HG02798 (cell line): ENCODE measurements around the gene RCAN2.
"Not testable (repeated sequence)": the region's sequence is repeated elsewhere in the genome, so short reads cannot be mapped to it uniquely, and the experiment has no call there.

Source experiments
- ATAC-seq: cut with Tn5 transposase; IDR thresholded peaks from one replicate; pipeline ENCODE4 v1.9.1; 2021; ENCODE audit warnings: mild to moderate bottlenecking; ENCODE audit not compliant: unreplicated experiment, poor library complexity

RCAN2 gene

GRCh38 chr6:46444772-46445454, 46.3 kb downstream of the RCAN2 start:
- no peak for ATAC-seq

DNA sequence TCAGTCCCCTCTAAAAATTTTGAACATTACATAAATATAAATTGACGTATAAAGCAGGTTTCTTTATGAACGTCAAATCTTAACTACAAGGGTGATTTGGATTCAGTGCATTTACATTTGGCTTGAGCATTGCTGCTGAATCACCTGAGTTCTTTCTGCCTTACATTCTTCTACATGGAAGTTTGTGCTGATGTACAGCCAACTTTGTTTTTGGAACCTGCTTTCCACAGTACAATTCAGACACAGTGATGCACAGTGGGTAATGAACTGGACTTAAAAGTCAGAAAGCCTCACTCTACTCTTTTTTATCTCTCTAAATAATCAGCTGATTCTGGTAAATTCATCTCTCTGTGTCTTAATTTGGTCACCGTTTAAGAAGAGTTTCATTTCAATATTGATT, 47.6 kb downstream of the RCAN2 start:
- ATAC-seq: no peak

DNA sequence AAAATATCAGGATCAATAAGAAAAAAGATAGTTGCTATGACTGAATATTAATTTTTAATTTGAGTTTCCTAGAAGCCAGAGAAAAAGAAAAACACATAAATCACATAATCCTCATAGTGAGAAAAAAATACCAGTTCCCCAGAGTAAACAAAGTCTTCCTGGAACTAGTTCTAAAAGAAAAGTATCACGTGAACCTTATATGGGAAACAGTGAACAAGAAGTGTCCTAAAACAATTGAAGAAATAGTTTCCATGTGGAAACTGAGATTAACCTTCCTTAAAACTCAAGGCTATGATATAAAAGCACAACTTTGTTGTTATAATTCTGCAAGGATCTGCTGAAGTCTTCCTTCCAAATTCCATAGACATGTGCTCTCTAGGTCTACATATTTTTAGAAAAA, 50.6 kb downstream of the RCAN2 start:
- no peak for ATAC-seq

DNA sequence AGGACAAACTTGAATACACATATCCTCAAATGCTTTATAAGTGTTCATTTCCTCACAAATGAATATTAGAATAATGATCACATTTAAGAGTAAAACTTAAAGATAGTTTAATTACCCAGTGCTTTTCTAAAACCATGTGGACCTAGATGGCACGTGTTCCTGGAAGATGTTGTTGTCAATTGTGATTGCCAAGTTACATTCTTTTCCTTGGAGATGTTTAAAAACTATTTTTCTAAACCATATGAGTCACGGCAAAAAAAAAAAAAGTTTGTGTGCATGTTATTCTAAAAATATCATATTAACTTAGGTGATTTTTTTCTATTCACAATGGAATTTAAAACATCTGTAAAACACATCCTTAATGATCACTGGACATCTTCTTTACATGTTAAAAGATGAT, 51.1 kb downstream of the RCAN2 start:
- no peak for ATAC-seq

- no peak for ATAC-seq
Measured at GRCh38 chr6:46438245-46438644, 53.0 kb downstream of the RCAN2 start.

- no peak for ATAC-seq
Measured at GRCh38 chr6:46437671-46438221, 53.5 kb downstream of the RCAN2 start.

DNA sequence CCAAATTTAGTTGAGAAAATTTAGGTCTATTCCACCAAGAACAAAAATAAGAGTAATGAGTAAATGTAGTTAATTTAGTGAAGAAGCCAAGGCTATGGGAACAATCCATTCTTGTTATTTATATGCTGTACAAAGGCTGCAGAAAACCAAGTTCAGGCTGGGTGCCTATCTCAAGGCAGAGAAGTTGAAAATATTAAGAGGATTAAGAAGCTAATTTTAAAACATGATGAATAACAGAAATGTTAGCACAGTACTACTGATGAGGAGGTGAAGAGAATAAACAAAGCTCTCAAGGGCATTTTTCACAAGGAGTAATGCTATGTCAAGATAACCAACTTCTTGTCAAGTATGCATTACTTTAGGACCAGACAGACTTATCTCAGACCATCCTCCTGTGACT, 68.6 kb downstream of the RCAN2 start:
- ATAC-seq: no peak

- ATAC-seq: no peak
Measured at GRCh38 chr6:46421939-46422338, 69.3 kb downstream of the RCAN2 start.

GRCh38 chr6:46420921-46421638, 70.2 kb downstream of the RCAN2 start:
- no peak for ATAC-seq

DNA sequence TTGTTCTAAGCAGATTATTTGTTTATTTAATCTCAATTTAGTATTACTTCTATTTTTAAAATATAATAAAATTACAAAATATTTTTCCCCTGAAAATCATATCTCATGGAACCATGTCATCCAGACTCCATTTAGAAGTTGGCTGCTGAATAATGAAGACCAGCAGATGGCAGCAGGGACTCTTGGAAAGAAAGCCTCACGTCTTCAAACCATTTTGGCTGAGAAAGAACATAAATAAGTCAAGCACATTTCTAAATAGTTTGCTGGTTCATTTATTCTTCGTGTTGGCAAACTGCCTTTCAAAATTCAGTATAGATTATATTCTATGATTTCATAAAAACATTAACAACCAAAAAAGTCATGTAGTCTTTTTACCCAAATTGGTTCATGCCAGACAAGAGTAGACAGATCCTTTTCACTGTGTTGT, 71.7 kb downstream of the RCAN2 start:
- ATAC-seq: no peak

DNA sequence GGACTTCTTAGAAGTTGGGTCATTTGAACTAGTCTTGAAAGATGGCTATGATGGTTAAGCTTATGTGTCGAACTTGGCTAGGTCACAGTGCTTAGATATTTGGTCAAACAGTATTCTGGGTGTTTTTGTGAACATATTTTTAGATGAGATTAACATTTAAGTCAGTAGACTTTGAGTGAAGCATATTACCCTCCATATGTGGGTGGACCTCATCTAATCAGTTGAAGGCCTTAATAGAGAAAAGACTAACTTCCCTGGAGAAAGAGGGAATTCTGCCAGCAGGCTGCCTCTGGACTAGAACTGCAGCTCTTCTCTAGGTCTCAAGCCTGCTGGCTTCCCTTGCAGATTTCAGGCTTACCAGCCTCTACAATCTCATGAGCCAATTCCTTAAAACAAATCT, 76.9 kb downstream of the RCAN2 start:
- no peak for ATAC-seq

DNA sequence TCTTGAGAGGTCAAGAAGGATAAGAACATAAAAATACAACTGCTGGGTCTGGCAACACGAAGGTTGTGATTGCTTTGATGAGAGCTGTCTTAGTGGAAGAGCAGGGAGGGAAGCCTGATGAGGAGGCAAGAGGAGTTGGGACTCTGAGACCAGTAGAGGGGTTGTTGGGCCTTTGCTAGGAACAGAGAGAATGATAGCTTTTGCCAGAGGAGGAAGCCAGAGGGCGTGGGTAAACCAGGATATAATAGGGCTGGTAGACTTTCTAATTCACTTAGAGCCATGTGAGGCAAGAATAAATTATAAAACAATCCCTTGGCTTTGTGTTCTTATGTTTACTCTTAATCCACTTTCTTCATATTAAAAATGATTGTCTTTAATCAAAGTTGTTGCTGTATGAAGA, 78.6 kb downstream of the RCAN2 start:
- no peak for ATAC-seq

GRCh38 chr6:46411456-46412197, 79.6 kb downstream of the RCAN2 start:
- no peak for ATAC-seq

DNA sequence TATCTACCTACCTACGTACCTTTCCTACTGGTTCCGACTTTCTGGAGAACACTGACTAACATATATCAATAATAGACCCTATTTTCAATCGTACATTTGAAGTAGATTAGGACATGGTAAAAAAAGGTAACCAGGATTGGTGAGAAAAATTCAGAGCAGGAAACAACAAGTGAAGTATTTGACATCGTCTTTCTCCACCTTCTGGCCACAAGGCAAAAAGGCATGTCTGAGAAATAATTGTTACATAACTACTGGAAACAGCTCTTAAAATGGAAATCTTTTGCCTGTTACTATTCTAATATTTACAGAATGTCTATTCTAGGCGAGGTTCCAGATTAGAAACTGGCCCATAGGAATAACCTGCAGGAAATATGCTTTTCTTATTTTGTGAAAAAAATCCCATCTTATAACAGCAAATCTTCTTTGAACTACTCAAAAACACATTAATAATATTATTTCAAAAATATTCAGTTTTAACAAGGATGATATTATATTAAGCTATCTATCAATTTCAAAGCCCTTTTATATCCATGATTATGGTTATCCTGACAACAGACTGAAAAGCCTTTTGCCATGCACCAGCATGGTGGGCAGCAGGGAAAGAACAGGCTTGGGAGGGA, 80.8 kb downstream of the RCAN2 start:
- ATAC-seq: no peak

GRCh38 chr6:46407776-46408530, 83.3 kb downstream of the RCAN2 start:
- ATAC-seq: no peak

- no peak for ATAC-seq
Measured at GRCh38 chr6:46407246-46407645, 84.0 kb downstream of the RCAN2 start.

- not testable (repeated sequence) for ATAC-seq
Measured at GRCh38 chr6:46405620-46406180, 85.5 kb downstream of the RCAN2 start.

DNA sequence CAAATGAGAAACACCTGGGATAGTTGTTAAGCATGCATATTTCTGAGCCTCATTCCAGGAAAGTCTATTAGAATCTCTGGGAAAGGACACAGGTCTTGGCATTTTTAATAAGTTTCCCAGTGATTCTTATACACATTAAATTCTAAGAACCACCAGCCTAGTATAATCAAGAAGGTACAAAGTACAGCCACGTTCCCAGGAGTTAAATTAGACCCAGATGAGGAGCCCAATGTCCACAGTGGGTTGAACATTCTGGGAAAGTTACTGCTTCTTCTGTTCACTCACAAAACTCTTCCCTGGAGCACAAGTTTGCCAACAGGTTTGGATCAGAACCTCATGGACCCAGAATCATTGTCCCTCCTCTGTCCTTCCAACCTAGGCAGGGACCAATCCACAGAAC, 90.4 kb downstream of the RCAN2 start:
- ATAC-seq: no peak

DNA sequence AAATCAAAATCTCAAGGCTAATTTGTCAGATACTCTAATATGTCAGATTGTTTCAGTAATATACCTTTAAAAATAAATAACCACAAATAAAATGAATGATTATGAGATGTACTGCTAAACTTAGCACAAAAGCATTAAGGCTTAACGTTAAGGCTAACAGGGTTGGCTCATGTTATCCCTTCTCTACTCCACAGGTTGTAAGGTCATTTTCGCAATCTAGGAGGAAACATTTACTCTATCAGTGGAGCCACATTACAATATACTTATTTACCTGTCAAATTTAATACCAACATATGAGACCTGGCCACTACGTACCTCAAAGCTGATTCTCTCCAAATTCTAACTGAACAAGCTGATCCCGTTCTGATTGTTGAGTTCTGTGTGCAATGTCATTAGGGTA, 95.7 kb downstream of the RCAN2 start:
- ATAC-seq: no peak

DNA sequence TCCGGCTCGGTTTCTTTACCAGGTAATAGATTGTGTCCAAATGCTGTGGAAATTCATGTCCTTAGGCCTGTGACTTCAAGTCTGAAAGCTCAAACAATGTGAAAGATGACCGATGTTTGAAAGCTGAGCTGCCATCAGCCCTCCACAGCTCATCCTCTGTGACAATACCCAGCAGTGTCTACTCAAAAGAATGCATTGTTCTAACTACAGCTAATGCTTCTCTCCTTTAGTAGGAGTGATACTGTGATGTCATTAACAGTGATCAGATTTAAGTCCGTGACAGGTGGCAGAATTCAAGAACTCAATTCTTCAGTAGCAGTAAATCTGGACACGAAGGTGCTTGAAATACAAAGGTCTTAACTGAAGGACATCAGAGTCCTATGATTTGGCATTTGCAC, 97.3 kb downstream of the RCAN2 start:
- ATAC-seq: no peak
